ENCODE results near the gene TRIM24. TPM values are rescaled to one million over a fixed set of nuclear protein-coding genes. Genes with fewer than 3 reads are reported as not detected.

Gene TRIM24
- total and polyA plus RNA-seq, 10 of the 15 experiments (the other 5 are each of a cell fraction or from before 2014, with no cell fraction given): 4.6 to 23.5 (median 13.6) TPM

- H3K4me2 ChIP-seq (ENCODE audit: control insufficient read depth, insufficient read depth): no peak overlapping the region
- H3K4me3 ChIP-seq: no peak overlapping the region
- FAIRE-seq (no peak), DNase-seq (ENCODE audit: low read depth, low spot score) (no peak), ATAC-seq (no peak)
- H3K9me3 ChIP-seq (replicated peaks; ENCODE audit: control insufficient read depth, insufficient read depth, low read length): peaks cover 13% of the 10 kb centered on the region; the same call in 2 of the 3 replicates
- no peaks in the 10 kb centered on the region for H3K4me1 ChIP-seq (ENCODE audit: control insufficient read depth, insufficient read depth, low read length)
- in situ Hi-C loops (cut with MboI): no loop called here
- H3K27ac ChIP-seq (ENCODE audit: control insufficient read depth, insufficient read depth): no peak overlapping the region
- no peaks in the 10 kb centered on the region for H3K36me3 ChIP-seq (ENCODE audit: control insufficient read depth in 2 of 2, insufficient read depth in 2 of 2, low read length in 1 of 2)
- no peak overlapping the region for H2AFZ ChIP-seq (ENCODE audit: control insufficient read depth, low read depth, low read length)
- CTCF ChIA-PET: interaction anchor here (0.6 kb wide), 1 partner anchor 437 kb away, joined by 3 read pairs; no protein-coding TSS in a partner anchor
- RAD21 ChIA-PET (ENCODE audit: unreplicated experiment): interaction anchor here (0.7 kb wide), 1 partner anchor 176 kb away, joined by 3 read pairs; no protein-coding TSS in a partner anchor
- H3K79me2 ChIP-seq (ENCODE audit: control insufficient read depth, insufficient read depth, low read length): no peaks in the 10 kb centered on the region
- WGBS (ENCODE audit: insufficient coverage, insufficient replicate concordance, low lambda C conversion rate, missing lambda C conversion rate): 50% methylated on average over 2 of the region's 2 CpGs
- POLR2A ChIA-PET: no interaction called here
- TF ChIP-seq RAD21 (IDR thresholded peaks at IDR 0.05; ENCODE audit: insufficient read depth, low read depth, low read length) (no peak), TCF3 (IDR thresholded peaks at IDR 0.05; ENCODE audit: borderline replicate concordance, insufficient read depth, low read depth, low read length) (no peak), ZNF687 (IDR thresholded peaks at IDR 0.05) (peak; percentile 38; the same call in 1 of the 2 replicates), ZNF24 (IDR thresholded peaks at IDR 0.05) (no peak), CBX5 (IDR thresholded peaks at IDR 0.05; ENCODE audit: low read depth) (peak; percentile 72; the same call in 1 of the 2 replicates)
- TF ChIP-seq, protein P1, sequence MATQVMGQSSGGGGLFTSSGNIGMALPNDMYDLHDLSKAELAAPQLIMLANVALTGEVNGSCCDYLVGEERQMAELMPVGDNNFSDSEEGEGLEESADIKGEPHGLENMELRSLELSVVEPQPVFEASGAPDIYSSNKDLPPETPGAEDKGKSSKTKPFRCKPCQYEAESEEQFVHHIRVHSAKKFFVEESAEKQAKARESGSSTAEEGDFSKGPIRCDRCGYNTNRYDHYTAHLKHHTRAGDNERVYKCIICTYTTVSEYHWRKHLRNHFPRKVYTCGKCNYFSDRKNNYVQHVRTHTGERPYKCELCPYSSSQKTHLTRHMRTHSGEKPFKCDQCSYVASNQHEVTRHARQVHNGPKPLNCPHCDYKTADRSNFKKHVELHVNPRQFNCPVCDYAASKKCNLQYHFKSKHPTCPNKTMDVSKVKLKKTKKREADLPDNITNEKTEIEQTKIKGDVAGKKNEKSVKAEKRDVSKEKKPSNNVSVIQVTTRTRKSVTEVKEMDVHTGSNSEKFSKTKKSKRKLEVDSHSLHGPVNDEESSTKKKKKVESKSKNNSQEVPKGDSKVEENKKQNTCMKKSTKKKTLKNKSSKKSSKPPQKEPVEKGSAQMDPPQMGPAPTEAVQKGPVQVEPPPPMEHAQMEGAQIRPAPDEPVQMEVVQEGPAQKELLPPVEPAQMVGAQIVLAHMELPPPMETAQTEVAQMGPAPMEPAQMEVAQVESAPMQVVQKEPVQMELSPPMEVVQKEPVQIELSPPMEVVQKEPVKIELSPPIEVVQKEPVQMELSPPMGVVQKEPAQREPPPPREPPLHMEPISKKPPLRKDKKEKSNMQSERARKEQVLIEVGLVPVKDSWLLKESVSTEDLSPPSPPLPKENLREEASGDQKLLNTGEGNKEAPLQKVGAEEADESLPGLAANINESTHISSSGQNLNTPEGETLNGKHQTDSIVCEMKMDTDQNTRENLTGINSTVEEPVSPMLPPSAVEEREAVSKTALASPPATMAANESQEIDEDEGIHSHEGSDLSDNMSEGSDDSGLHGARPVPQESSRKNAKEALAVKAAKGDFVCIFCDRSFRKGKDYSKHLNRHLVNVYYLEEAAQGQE (IDR thresholded peaks at IDR 0.05; ENCODE audit: low read depth, low read length): no peak
- H3K9ac ChIP-seq (ENCODE audit: control insufficient read depth, insufficient read depth, low read length): no peak overlapping the region
- H3K27me3 ChIP-seq (replicated peaks in 1 of 2; ENCODE audit: control insufficient read depth in 2 of 2, insufficient read depth in 2 of 2, low read length in 1 of 2): no peaks in the 10 kb centered on the region
- intact Hi-C loops (cut with micrococcal nuclease; ENCODE audit: unreplicated experiment): no loop called here
- no peaks in the 10 kb centered on the region for H4K20me1 ChIP-seq (ENCODE audit: control insufficient read depth, insufficient read depth)
- BruUV-seq (replicated peaks): no TSS peak
- SMC1A ChIA-PET (ENCODE audit: uncharacterized antibody, unreplicated experiment): no interaction called here
Measured at GRCh38 chr7:138431517-138431916, 28.5 kb upstream of the TRIM24 start.

Data from GM12878 (cell line).